Endothelial cell of umbilical vein (primary cell): ENCODE results near the gene KRTAP9-9. TPM values are rescaled to one million over a fixed set of nuclear protein-coding genes. Genes with fewer than 3 reads are reported as not detected.
"Not testable (repeated sequence)": the region's sequence is repeated elsewhere in the genome, so short reads cannot be mapped to it uniquely, and the experiment has no call there.

Experiments used
- BruUV-seq: library from RNA; stranded (reverse); fragments of 400-500 nt; replicated peaks from 2 replicates; lab custom pipeline; 2021; lab: Mats Ljungman, UMichigan
- CTCF ChIA-PET: fragments of 300-600, 350-600 bp; sonication (Branson Sonifier 250); formaldehyde crosslinking; loops from one replicate; lab custom pipeline; 2021; ENCODE audit warnings: antibody characterized with exemption, inconsistent platforms; lab: Charles Lee
- POLR2A ChIA-PET: fragments of 300-600, 350-600 bp; sonication (Branson Sonifier 250); formaldehyde crosslinking; loops from one replicate; lab custom pipeline; 2021; ENCODE audit warnings: antibody characterized with exemption, inconsistent platforms; lab: Charles Lee
- DNase-seq: peaks from one replicate; pipeline ENCODE4 v3.0.0-alpha.2; 2011; ENCODE audit warnings: low read depth, low spot score
- FAIRE-seq: peaks from 2 replicates; lab custom pipeline; 2011; peaks lifted over from hg19 to GRCh38; lab: Jason Lieb, UNC
- H2AFZ ChIP-seq: 2 replicates; pipeline ENCODE4 v1.6.0; 2012; ENCODE audit warnings: low read depth, low read length, control low read depth, inconsistent platforms
- H3K27ac ChIP-seq: 2 replicates; pipeline ENCODE4 v1.5.1; 2011; ENCODE audit warnings: low read depth, mild to moderate bottlenecking, control low read depth, low read length, moderate library complexity; ENCODE audit not compliant: insufficient read depth
- H3K27me3 ChIP-seq, 2 experiments: 2 replicates each; pipeline versions ENCODE4 v1.6.0 to v1.6.1; 2011; ENCODE audit warnings: low read length in 2 of 2, mixed read lengths in 1 of 2; ENCODE audit not compliant: control insufficient read depth in 2 of 2, insufficient read depth in 2 of 2
- H3K36me3 ChIP-seq, 2 experiments: 2 replicates in 1 of 2; 3 replicates in 1 of 2; pipeline ENCODE4 v1.5.1; 2011; ENCODE audit warnings: low read length in 2 of 2, mild to moderate bottlenecking in 1 of 2, moderate library complexity in 1 of 2; ENCODE audit not compliant: control insufficient read depth in 2 of 2, insufficient read depth in 2 of 2; ENCODE audit errors: extremely low read depth in 1 of 2
- H3K4me1 ChIP-seq: 3 replicates; pipeline ENCODE4 v1.5.1; 2011; ENCODE audit warnings: mild to moderate bottlenecking, low read length; ENCODE audit not compliant: control insufficient read depth, insufficient read depth; ENCODE audit errors: extremely low read depth
- H3K4me2 ChIP-seq: 2 replicates; pipeline ENCODE4 v1.6.1; 2011; ENCODE audit warnings: low read length, control low read depth, mixed read lengths; ENCODE audit not compliant: insufficient read depth
- H3K4me3 ChIP-seq, 3 experiments: fragments of 200-600 bp in 1 of 3; sonication (generic), shearing (Covaris generic) in 1 of 3; replicated peaks in 1 of 3; 2 replicates each; pipeline ENCODE4 v1.5.1; 2011 to 2016; ENCODE audit warnings: control low read depth in 3 of 3, low read length in 3 of 3, mild to moderate bottlenecking in 2 of 3, inconsistent platforms in 1 of 3, low read depth in 1 of 3, moderate library complexity in 1 of 3; ENCODE audit not compliant: insufficient read depth in 1 of 3
- H3K79me2 ChIP-seq: 2 replicates; pipeline ENCODE4 v1.6.0; 2012; ENCODE audit warnings: low read length, inconsistent platforms; ENCODE audit not compliant: control insufficient read depth, insufficient read depth
- H3K9ac ChIP-seq: replicated peaks from 2 replicates; pipeline ENCODE3; 2011; ENCODE audit warnings: low read length, control low read depth; ENCODE audit not compliant: insufficient read depth; ENCODE audit errors: extremely low read depth
- H3K9me1 ChIP-seq: replicated peaks from 3 replicates; pipeline ENCODE4 v1.6.0; 2011; ENCODE audit warnings: mild to moderate bottlenecking, low read length; ENCODE audit not compliant: control insufficient read depth, insufficient read depth; ENCODE audit errors: extremely low read depth
- H3K9me3 ChIP-seq: replicated peaks from 2 replicates; pipeline ENCODE4 v1.5.1; 2012; ENCODE audit warnings: low read length, inconsistent platforms; ENCODE audit not compliant: control insufficient read depth, insufficient read depth
- H4K20me1 ChIP-seq: replicated peaks from 2 replicates; pipeline ENCODE3; 2011; ENCODE audit warnings: mild to moderate bottlenecking, low read length; ENCODE audit not compliant: control insufficient read depth, insufficient read depth; ENCODE audit errors: extremely low read depth
- EZH2 ChIP-seq: IDR thresholded peaks from 2 replicates; pipeline ENCODE4 v1.6.1; 2012; ENCODE audit warnings: borderline replicate concordance, low read depth, mild to moderate bottlenecking, moderate library complexity, low read length, inconsistent platforms; ENCODE audit not compliant: severe bottlenecking
- FOS ChIP-seq: IDR thresholded peaks from 2 replicates; pipeline ENCODE4 v1.6.1; 2011; ENCODE audit warnings: mild to moderate bottlenecking, low read length, moderate library complexity, borderline replicate concordance; ENCODE audit not compliant: insufficient read depth
- GATA2 ChIP-seq: IDR thresholded peaks from 2 replicates; pipeline ENCODE4 v1.7.0; 2011; ENCODE audit warnings: low read depth, mild to moderate bottlenecking, moderate library complexity, mixed read lengths, low read length; ENCODE audit not compliant: insufficient read length, insufficient read depth
- JUN ChIP-seq: IDR thresholded peaks from 2 replicates; pipeline ENCODE4 v1.6.1; 2011; ENCODE audit warnings: borderline replicate concordance, low read depth; ENCODE audit not compliant: insufficient read length, insufficient read depth
- MYC ChIP-seq: IDR thresholded peaks from one replicate; pipeline ENCODE4 v1.6.1; 2011; ENCODE audit warnings: mild to moderate bottlenecking, low read depth, low read length
- POLR2A ChIP-seq: IDR thresholded peaks from 2 replicates; pipeline ENCODE4 v1.6.1; 2012; ENCODE audit warnings: low read depth, mild to moderate bottlenecking, control low read depth, low read length
- POLR2AphosphoS5 ChIP-seq: IDR thresholded peaks from 2 replicates; pipeline ENCODE4 v1.6.1; 2012; ENCODE audit warnings: low read depth, mild to moderate bottlenecking, control low read depth, low read length, moderate library complexity; ENCODE audit not compliant: insufficient read depth
- dilution Hi-C: fragments of 300-500 bp; cut with MboI; formaldehyde crosslinking; loops from one replicate; pipeline ENCODE4 v1.15.0; 2019; ENCODE audit warnings: low sequenced_read_pairs; ENCODE audit not compliant: extremely low pct_ligation_motif_present
- intact Hi-C: fragments of 100-400 bp; cut with micrococcal nuclease; formaldehyde crosslinking; loops from one replicate; pipeline ENCODE4 v1.10.0; 2022
- polyA plus RNA-seq, 4 experiments: library from polyadenylated mRNA; depleted of rRNA in 3 of 4; stranded (reverse) in 3 of 4; unstranded in 1 of 4; fragments of >200 nt; gene quantifications; 2 replicates each; pipeline versions ENCODE4 v1.2.1 to v1.2.3, GENCODE V29; 2011 to 2012; ENCODE audit warnings: missing spikeins in 1 of 4
- total RNA-seq: library from RNA; stranded (reverse); gene quantifications from 2 replicates; pipeline ENCODE4 v1.2.3, GENCODE V29; 2021
- TF ChIP-seq, protein P1 (sequence below), 2 donors: IDR thresholded peaks; 1 replicate in 1 of 2; 2 replicates in 1 of 2; pipeline ENCODE4 v1.5.1; 2011; ENCODE audit warnings: low read length in 2 of 2, mild to moderate bottlenecking in 2 of 2, moderate library complexity in 2 of 2, control low read depth in 1 of 2, inconsistent platforms in 1 of 2, low read depth in 1 of 2; ENCODE audit not compliant: insufficient read depth in 1 of 2; ENCODE audit errors: extremely low read depth in 1 of 2
- TF ChIP-seq, protein P2 (sequence below): IDR thresholded peaks from 2 replicates; pipeline ENCODE4 v1.6.1; 2011; ENCODE audit not compliant: insufficient read depth, insufficient read length

The KRTAP9-9 gene
- total and polyA plus RNA-seq, 2 donors (not counting 3 experiments of a cell fraction or from before 2014, with no cell fraction given), result not detected

DNA sequence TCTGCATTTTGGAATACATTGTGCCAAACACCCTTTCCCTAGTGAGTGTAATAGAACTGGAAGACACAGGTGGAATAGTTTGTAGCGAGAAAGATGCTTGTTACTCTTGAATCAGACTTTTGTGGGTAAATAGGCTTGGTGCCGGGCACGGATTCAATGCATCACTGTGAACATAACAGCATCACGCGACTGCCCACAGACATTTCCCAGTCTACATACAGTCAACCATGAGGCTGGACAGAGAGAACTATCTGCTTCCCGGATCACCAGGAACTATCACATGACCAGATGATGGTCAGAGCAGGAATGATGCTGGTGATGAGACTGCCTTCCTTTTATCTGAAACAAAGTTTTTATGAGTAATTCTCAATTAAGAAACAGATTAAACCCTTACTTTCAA is 29.1 kb upstream of the KRTAP9-9 start:
- TF ChIP-seq POLR2AphosphoS5, result no peak
- no peak for TF ChIP-seq GATA2
- TF ChIP-seq MYC, result no peak
- TF ChIP-seq JUN, result no peak
- TF ChIP-seq, protein P1, sequence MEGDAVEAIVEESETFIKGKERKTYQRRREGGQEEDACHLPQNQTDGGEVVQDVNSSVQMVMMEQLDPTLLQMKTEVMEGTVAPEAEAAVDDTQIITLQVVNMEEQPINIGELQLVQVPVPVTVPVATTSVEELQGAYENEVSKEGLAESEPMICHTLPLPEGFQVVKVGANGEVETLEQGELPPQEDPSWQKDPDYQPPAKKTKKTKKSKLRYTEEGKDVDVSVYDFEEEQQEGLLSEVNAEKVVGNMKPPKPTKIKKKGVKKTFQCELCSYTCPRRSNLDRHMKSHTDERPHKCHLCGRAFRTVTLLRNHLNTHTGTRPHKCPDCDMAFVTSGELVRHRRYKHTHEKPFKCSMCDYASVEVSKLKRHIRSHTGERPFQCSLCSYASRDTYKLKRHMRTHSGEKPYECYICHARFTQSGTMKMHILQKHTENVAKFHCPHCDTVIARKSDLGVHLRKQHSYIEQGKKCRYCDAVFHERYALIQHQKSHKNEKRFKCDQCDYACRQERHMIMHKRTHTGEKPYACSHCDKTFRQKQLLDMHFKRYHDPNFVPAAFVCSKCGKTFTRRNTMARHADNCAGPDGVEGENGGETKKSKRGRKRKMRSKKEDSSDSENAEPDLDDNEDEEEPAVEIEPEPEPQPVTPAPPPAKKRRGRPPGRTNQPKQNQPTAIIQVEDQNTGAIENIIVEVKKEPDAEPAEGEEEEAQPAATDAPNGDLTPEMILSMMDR (IDR thresholded peaks at IDR 0.05; ENCODE audit: extremely low read depth in 1 of 2, insufficient read depth in 1 of 2, low read depth in 1 of 2, low read length in 2 of 2), result no peak
- no peak for TF ChIP-seq EZH2
- no peak for TF ChIP-seq FOS
- TF ChIP-seq POLR2A, result no peak
- TF ChIP-seq, protein P2, sequence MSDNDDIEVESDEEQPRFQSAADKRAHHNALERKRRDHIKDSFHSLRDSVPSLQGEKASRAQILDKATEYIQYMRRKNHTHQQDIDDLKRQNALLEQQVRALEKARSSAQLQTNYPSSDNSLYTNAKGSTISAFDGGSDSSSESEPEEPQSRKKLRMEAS, result no peak
- H3K79me2 ChIP-seq, result no peaks in the 10 kb centered on the region
- H3K9ac ChIP-seq, result no peak overlapping the region
- no peaks in the 10 kb centered on the region for H3K9me3 ChIP-seq
- BruUV-seq, result no TSS peak
- H3K36me3 ChIP-seq, result no peaks in the 10 kb centered on the region
- H3K4me3 ChIP-seq, result no peak overlapping the region
- FAIRE-seq, result no peak
- H3K27me3 ChIP-seq, result no peaks in the 10 kb centered on the region
- dilution Hi-C loops, result no loop called here
- H3K4me2 ChIP-seq, result no peak overlapping the region
- H3K27ac ChIP-seq, result no peak overlapping the region
- H2AFZ ChIP-seq, result no peak overlapping the region
- intact Hi-C loops, result no loop called here
- no peaks in the 10 kb centered on the region for H3K4me1 ChIP-seq
- no peaks in the 10 kb centered on the region for H4K20me1 ChIP-seq
- POLR2A ChIA-PET, result no interaction called here
- CTCF ChIA-PET, result interaction anchor here (0.8 kb wide), 1 partner anchor 9 kb away, joined by 3 read pairs; no protein-coding TSS in a partner anchor
- no peak for DNase-seq
- no peaks in the 10 kb centered on the region for H3K9me1 ChIP-seq

DNA sequence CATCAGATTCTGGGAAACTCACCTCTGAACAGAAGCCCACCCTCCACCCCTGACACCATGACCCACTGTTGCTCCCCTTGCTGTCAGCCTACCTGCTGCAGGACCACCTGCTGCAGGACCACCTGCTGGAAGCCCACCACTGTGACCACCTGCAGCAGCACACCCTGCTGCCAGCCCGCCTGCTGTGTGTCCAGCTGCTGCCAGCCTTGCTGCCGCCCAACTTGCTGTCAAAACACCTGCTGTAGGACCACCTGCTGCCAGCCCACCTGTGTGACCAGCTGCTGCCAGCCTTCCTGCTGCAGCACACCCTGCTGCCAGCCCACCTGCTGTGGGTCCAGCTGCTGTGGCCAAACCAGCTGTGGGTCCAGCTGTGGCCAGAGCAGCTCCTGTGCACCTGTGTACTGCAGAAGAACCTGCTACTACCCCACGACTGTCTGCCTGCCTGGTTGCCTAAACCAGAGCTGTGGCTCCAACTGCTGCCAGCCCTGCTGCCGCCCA is 28.5 kb upstream of the KRTAP9-9 start, which contains the start of gene KRTAP9-2:
TSS of gene KRTAP9-2 (plus strand) at position 51 of the 498 bp plus-strand sequence. CDS start at position 58, 7 bp downstream.
- BruUV-seq, intact Hi-C loops, H3K27ac ChIP-seq, H3K79me2 ChIP-seq, H3K4me3 ChIP-seq, DNase-seq, CTCF ChIA-PET, H3K4me1 ChIP-seq, FAIRE-seq, H3K9me3 ChIP-seq, H3K9ac ChIP-seq, H3K9me1 ChIP-seq, H2AFZ ChIP-seq, H3K36me3 ChIP-seq, dilution Hi-C loops, H3K27me3 ChIP-seq, POLR2A ChIA-PET, H4K20me1 ChIP-seq, H3K4me2 ChIP-seq: not testable (repeated sequence)
